Measurements from ENCODE around the gene ALDH1A1. TPM values are rescaled to one million over a fixed set of nuclear protein-coding genes. Genes with fewer than 3 reads are reported as not detected.

ALDH1A1 gene
- total RNA-seq = 10 to 100 TPM in 5 of 9 donors, 1 to 10 TPM in 4; 5.3 to 37.5 (median 12.6) TPM
- 10 to 100 TPM in 1 of 2 donors, 1 to 10 TPM in 1; 2.2 to 17.2 TPM for polyA plus RNA-seq
- long read RNA-seq, donor 1, transcript ALDH1A1-201 (13 exons, 2,107 nt) = major isoform, 8 of 9 reads
- long read RNA-seq, donor 1, partial matches to known transcripts = 1 of 9 reads
- long read RNA-seq, donor 1, other reads (novel, unspliced or antisense) = 0 of 9 reads
- long read RNA-seq, donor 2, transcript ALDH1A1-201 (13 exons, 2,107 nt) = major isoform, 7 of 8 reads
- long read RNA-seq, donor 2, partial matches to known transcripts = 0 of 8 reads
- long read RNA-seq, donor 2, other reads (novel, unspliced or antisense) = 1 of 8 reads
- long read RNA-seq, donor 3, partial matches to known transcripts = 0 of 3 reads
- long read RNA-seq, donor 3, other reads (novel, unspliced or antisense) = 0 of 3 reads

- WGBS, 4 donors = 33 to 39% (median 35%) methylated on average over 9 of the region's 9 CpGs
- Histone ChIP-seq H3K4me1 (peaks cover 0 to 30% (median 0%) of the 10 kb centered on the region in 12 donors), H3K9me3 (no peaks in the 10 kb centered on the region), H3K4me3 (peak within 1 kb of the TSS in 10 of 12 donors; percentile 18 to 62 (median 48)), H3K36me3 (no peaks in the 10 kb centered on the region), H3K27me3 (no peaks in the 10 kb centered on the region), H3K27ac (peak within 1 kb of the TSS; percentile 4 to 81 (median 52))
- intact Hi-C loops (cut with DNase I) = loop anchor here in 2 of 10 donors (5.0 to 10.0 kb wide), 5 partner anchors 36 to 88 kb away; no protein-coding TSS in a partner anchor
- TF ChIP-seq POLR2A (IDR thresholded peaks at IDR 0.05) (peak in 1 of 2 donors; percentile 34), CTCF (IDR thresholded peaks at IDR 0.05) (no peak)
- peak in 3 of 4 donors; percentile 42 to 62 (median 62) for ATAC-seq
- no peak for DNase-seq
Observed at GRCh38 chr9:72952914-72953313, at the start of gene ALDH1A1. TSS of gene ALDH1A1 (minus strand) at chr9:72953053. CDS start at chr9:72953000, 53 bp downstream.

- Histone ChIP-seq H3K27me3 (peaks cover 0 to 3% (median 0%) of the 10 kb centered on the region in 9 donors), H3K9me3 (no peaks in the 10 kb centered on the region), H3K4me1 (peaks cover 0 to 8% (median 0%) of the 10 kb centered on the region in 12 donors), H3K4me3 (no peak overlapping the region), H3K27ac (no peak overlapping the region), H3K36me3 (no peaks in the 10 kb centered on the region)
- ATAC-seq = no peak
- WGBS, 4 donors = 90 to 97% (median 94%) methylated on average over 3 of the region's 3 CpGs
- no peak for TF ChIP-seq CTCF (IDR thresholded peaks at IDR 0.05)
- TF ChIP-seq POLR2A (IDR thresholded peaks at IDR 0.05) = no peak
- DNase-seq = no peak
- intact Hi-C loops (cut with DNase I) = loop anchor here in 1 of 10 donors (10.0 kb wide), 1 partner anchor 47 kb away; the partner anchor contains the start of gene ALDH1A1
Observed at GRCh38 chr9:73001860-73002259, 49.0 kb upstream of the ALDH1A1 start.

GRCh38 chr9:72998363-72998762, 45.5 kb upstream of the ALDH1A1 start:
- no peak for TF ChIP-seq POLR2A (IDR thresholded peaks at IDR 0.05)
- TF ChIP-seq CTCF (IDR thresholded peaks at IDR 0.05) = no peak
- no peak for DNase-seq
- intact Hi-C loops (cut with DNase I) = no loop called here
- ATAC-seq = no peak
- H3K27ac ChIP-seq = no peak overlapping the region
- H3K4me1 ChIP-seq = peaks cover 0 to 8% (median 0%) of the 10 kb centered on the region in 12 donors
- H3K36me3 ChIP-seq = no peaks in the 10 kb centered on the region
- no peak overlapping the region for H3K4me3 ChIP-seq
- H3K9me3 ChIP-seq = no peaks in the 10 kb centered on the region
- H3K27me3 ChIP-seq = no peaks in the 10 kb centered on the region
- 85 to 93% (median 91%) methylated on average over 4 of the region's 4 CpGs for WGBS, 4 donors

- ATAC-seq (peak in 1 of 4 donors; percentile 51), DNase-seq (peak in 1 of 5 donors; percentile 55)
- Histone ChIP-seq H3K36me3 (no peaks in the 10 kb centered on the region), H3K4me1 (peaks cover 0 to 8% (median 0%) of the 10 kb centered on the region in 12 donors), H3K27ac (no peak overlapping the region), H3K27me3 (no peaks in the 10 kb centered on the region), H3K9me3 (no peaks in the 10 kb centered on the region), H3K4me3 (peak overlapping the region in 1 of 12 donors; percentile 20)
- WGBS, 4 donors = 24 to 30% (median 27%) methylated on average over 9 of the region's 9 CpGs
- intact Hi-C loops (cut with DNase I) = no loop called here
- TF ChIP-seq POLR2A (IDR thresholded peaks at IDR 0.05) = no peak
- TF ChIP-seq CTCF (IDR thresholded peaks at IDR 0.05) = no peak
Observed at GRCh38 chr9:72997387-72997995, 44.6 kb upstream of the ALDH1A1 start.
